ENCODE results near the gene UEVLD.
A peak's percentile ranks its signal among the peaks of the same experiment; 100 is the strongest.

UEVLD gene

GRCh38 chr11:18581825-18582224 lies 6.7 kb downstream of the UEVLD start:
- DNase-seq (ENCODE audit: low spot score): no peak

- no peak for DNase-seq (ENCODE audit: low spot score)
These were observed 8.3 kb downstream of the UEVLD start for GRCh38 chr11:18580113-18580766.

DNA sequence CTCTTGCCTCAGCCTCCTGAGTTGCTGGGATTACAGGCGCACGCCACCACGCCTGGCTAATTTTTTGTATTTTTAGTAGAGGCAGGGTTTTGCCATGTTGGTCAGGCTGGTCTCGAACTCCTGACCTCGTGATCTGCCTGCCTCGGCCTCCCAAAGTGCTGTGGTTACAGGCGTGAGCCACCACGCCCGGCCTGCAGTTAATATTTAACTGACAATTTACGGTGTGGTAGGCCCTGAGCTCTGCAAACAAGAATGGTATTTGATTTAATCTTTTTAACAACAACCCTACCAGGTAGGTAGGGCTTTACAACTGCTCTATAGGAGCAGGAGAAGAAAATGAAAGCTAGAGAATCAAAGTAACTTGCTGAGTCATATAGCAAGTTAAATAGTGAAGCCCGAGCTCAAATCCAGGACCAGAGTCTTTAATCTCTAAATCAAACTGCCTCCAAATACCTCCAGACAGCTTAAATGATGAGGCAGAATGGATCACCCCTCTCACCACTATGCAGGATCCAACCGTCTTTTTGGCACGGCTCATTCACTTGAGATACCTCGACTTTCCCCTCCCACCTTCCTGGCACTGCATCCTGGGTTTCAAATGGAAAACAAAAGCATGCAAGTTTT lies 9.4 kb downstream of the UEVLD start:
- DNase-seq (ENCODE audit: low spot score): no peak

DNA sequence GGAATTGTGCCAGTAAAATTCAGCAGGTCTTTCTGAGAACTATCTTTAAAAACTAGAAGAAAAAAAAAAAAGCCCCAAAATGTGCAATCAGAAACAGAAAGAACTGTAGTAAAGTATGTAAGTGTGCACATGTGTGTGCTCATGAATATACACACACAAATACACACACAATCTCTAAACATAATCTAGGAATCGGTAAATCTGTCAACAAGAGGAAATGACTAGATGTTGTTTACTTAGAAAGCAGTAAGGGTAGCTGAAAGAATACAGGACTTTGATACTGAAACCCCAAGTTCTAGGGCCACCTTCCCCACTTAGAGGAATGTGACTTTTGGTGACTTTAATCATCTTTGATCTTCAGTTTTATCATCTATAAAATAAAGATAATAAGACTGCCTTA lies 13.2 kb downstream of the UEVLD start:
- DNase-seq (ENCODE audit: low spot score): no peak

- no peak for DNase-seq (ENCODE audit: low spot score)
These were observed 21.5 kb downstream of the UEVLD start for GRCh38 chr11:18567081-18567480.

- DNase-seq (ENCODE audit: low spot score): no peak
These were observed 22.1 kb downstream of the UEVLD start for GRCh38 chr11:18566406-18566805.

GRCh38 chr11:18564149-18564548 lies 24.4 kb downstream of the UEVLD start:
- no peak for DNase-seq (ENCODE audit: low spot score)

DNA sequence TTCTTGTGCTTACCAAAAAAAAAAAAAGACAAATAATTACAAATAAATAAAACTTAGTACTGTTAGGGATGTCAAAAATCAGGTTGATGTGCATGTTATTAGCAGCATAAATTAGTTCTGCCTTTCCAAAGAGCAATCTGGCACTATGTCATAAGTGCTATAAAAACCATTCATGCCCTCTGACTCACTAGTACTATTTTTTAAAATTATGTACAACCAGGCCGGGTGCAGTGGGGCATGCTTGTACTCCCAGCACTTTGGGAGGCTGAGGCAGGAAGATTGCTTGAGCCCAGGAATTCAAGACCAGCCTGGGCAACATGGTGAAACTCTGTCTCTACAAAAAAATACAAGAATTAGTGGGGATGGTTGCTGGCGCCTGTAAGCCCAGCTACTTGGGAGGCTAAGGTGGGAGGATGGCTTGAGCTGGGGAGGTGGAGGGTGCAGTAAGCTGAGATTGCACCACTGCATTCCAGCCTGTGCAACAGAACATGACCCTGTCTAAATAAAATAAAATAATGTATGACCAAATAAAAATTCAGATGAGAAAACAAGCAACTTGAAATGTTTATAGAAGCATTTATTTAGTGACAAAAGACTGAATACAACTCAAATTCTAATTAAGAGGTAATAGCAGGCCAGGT lies 25.3 kb downstream of the UEVLD start:
- no peak for DNase-seq (ENCODE audit: low spot score)

DNA sequence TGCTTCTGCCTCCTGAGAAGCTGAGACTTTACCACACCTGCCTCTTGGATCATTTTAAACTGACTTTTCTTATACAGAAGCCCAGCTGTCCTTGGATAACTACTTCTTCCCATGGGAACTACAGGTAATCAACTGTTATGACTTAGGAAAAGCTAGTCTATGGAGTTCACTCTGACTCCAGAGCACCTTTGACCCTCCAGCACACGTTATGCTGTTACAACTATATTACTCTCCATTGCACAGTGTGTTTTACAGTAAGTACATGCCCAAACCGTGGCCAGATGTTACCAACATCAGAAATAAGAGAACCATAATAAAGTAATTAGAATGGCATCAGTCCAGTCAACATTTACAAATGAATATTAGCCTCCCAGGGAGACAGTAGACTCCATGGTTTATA lies 40.5 kb downstream of the UEVLD start:
- DNase-seq (ENCODE audit: low spot score): no peak

DNA sequence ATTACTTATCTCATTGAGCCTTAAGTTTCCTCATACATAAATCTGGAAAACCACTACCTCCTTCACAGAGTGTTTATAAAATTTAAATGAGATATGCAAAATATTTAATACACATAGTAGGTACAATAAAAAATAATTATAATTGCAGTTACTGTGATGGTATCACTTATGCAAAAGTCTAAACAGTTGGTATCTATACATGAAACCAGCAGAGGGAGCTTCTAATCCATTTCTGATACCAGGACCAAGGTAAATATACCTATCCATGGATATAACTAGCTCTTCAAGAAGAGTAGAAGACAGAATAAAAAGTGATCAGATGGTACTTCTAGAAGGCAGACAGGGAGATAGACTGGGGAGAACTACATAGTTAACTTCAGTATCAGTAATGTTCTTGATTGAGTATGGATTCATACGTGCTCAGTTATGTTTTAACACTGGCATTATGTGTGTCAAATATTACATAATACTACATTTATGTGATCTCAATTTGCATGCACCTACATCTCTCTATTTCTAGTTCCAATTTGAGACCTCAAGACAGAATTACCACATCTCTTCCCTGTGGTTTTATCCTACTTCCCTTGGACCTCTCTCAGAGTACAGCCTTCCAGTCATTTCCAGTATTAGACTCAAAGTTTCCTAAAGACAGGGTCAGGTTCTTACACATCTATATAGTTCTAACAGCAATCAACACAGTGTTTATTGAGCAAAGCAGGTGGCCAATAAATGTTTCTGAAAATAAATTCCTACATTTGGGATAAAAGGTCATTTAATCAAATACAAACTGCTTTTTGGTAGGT lies 48.1 kb downstream of the UEVLD start:
- peak; percentile 35 for DNase-seq (ENCODE audit: low spot score)

- DNase-seq (ENCODE audit: low spot score): no peak
These were observed 52.3 kb downstream of the UEVLD start for GRCh38 chr11:18536209-18536608.

DNA sequence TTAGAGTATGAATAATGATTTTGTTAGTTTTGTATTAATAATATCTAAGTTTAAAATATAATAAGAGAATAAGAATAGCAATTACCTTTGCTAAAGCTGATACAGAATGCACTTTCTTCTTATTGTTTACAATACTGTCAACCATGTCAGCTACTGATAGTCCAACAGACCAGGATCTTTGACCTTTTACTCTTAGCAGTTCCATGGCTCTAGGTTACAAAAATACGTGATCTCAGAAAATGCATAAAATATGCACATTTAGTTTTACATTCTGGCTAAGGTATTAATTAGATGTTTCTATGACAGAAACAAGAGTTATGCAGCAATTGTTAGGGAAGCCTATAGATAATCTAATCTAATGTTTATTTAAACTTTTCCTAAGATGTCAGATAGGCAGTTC lies 54.3 kb downstream of the UEVLD start:
- DNase-seq (ENCODE audit: low spot score): no peak

DNA sequence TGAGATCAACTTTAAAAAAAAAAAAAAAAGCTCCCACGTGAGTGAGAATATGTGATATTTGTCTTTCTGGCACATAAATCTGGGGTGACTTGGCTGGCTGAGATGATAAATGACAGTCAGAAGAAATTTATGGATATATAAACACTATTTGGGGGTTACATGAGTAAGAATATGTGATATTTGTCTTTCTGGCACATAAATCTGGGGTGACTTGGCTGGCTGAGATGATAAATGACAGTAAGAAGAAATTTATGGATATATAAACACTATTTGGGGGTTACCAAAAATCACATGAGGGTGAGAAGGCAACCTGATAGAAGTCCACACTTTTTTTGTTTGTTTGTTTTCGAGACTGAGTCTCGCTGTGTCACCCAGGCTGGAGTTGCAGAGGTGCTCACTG lies 55.2 kb downstream of the UEVLD start:
- no peak for DNase-seq (ENCODE audit: low spot score)

GRCh38 chr11:18527512-18527911 lies 61.0 kb downstream of the UEVLD start:
- DNase-seq (ENCODE audit: low spot score): no peak

DNA sequence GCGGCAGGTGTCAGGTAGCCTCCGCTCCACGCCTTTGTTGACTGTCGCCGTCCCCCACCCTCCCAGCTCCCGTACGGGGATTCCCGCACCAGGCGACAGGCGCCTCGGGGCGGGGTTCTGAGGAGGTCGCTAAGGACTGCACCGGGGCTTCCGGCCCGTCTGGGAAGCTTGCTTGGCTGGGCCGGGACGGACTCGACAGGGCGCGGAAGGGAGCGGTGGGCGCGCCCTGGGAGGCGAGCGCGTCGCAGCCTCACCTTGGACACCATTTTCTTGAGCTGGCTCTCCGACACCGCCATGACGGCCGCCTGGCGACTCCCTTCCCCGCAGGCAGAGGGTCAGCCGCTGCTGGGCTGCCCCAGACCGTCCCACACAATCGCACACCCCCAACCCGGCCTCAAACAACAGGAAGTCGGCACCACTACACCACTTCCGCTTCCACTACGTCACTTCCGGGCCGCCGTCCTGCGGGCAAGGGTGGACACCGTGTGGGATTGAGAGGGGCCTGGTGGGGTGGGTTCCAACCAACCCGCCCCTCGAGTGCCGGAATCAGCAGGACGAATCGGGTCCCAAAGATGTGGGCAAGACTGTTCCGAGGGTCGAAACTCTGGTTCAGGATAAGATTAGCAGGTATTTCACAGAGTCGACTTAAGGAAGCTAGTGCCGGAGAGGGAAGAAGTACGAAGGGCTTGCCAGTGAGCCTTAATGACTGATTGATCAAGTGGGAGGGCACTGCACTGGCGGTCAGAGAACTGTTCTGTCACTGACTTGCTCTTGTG lies 61.8 kb downstream of the UEVLD start, which contains the start of gene TSG101:
TSG101 (minus strand) TSS at position 422 of the 776 bp plus-strand sequence; CDS start at position 296, 126 bp downstream.
- peak; percentile 90 for DNase-seq (ENCODE audit: low spot score)

DNA sequence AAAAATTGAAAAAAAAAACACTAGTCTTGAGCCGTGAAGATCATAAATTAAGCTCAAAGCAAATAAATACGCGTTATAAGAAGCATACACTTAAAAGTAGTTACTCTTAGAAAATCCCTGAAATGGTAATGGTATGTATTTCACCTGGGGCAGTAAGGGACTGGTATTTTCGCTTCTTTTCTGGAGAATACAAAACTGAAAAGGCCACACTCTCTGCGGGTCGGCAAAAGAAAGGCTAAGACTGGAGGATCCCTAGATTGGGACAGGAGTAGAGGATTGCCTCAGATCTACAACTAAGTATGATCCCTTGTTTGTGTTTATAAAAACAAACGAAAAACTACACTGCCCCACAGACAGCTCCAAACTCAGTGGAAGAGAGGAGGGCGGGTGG lies 62.4 kb downstream of the UEVLD start:
- no peak for DNase-seq (ENCODE audit: low spot score)

DNA sequence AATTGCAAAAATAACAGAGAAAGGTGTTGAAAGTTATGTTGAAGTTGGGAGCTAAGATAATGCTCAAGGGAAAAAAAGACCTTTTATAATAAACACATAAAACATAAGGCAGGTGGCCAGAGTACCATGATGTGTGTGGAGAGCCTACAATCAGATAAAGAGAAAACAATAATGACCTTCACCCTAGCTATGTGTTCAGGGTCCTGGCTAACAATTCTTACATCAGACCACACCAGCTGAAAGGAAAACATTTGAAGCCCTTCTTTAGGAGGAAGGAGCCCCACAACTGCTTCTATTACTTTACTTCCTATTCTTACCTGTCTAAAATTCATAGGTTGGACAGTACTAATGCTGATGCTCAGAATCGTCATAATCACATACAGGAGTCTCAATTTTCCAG lies 64.3 kb downstream of the UEVLD start:
- no peak for DNase-seq (ENCODE audit: low spot score)

DNA sequence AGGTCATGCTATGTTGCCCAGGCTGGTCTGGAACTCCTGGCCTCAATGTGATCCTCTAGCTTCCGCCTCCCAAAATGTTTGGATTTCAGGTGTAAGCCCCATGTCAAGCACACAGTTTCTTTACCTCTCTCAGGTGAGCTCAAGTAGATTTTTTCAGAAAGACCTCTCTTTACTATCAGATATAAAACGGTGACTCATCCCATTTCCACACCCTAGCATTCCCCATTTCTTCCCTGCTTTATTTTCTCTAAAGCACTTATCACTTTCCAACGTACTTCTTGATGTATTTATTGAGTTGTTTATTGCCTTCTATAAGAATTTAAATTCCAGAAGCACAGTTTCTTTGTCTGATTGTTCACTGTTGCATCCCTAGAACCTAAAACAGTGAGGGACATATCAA lies 65.5 kb downstream of the UEVLD start:
- no peak for DNase-seq (ENCODE audit: low spot score)

DNA sequence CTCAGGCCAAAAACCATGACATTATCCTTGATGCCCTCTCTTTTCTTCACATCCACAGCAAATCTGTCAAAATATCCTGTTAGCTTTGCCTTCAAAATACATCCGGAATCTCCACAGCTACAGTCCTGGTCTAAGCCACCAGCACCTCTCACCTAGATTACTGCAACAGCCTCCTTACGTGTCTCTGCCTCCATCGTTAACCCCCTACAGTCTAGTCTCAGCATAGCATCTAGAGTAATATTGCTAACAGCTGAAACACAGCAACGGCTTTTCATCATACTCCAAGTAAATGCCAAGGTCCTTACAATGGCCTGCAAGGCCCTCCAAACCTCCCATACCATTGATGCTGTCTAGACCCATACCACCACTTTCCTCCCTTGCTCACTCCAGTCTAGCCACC lies 66.1 kb downstream of the UEVLD start:
- DNase-seq (ENCODE audit: low spot score): no peak

- no peak for DNase-seq (ENCODE audit: low spot score)
These were observed 67.4 kb downstream of the UEVLD start for GRCh38 chr11:18521122-18521521.

GRCh38 chr11:18502352-18502751 lies 86.2 kb downstream of the UEVLD start:
- DNase-seq (ENCODE audit: low spot score): no peak

DNA sequence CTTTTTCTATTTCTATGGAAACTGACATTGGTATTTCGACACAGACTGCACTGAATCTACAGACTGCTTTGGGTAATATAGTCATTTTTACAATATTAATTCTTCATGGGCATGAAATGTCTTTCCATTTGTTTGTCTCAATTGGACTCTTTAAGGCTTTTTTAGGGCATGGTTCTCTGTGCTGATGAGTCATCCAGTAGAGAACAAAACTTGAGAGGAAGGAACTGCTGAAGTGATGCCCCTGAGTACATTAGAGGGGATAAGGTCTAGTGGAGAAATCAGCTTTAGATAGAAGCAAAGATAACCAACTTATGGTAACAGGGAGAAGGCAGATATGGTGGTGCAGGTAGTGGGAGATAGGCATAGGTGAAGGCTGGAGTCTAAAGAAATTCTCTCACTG lies 86.9 kb downstream of the UEVLD start:
- no peak for DNase-seq (ENCODE audit: low spot score)

Measured in hematopoietic multipotent progenitor cell treated with erythropoietin and hydrocortisone succinate and interleukin-3 and kit ligand, for 15 days (in vitro differentiated cells).